Tibial nerve (tissue), 3 donors: ENCODE results near the gene LRRC28.

Source experiments
- CTCF ChIP-seq, 5 experiments: fragments of 200-600 bp in 3 of 5; fragments of 450-650 bp in 2 of 5; sonication (generic) in 3 of 5; IDR thresholded peaks; one replicate each; pipeline ENCODE4 v1.5.1; 2016 to 2019; ENCODE audit warnings: antibody characterized with exemption in 5 of 5, mild to moderate bottlenecking in 3 of 5, moderate library complexity in 2 of 5
- POLR2A ChIP-seq, 2 donors: fragments of 450-650 bp; IDR thresholded peaks; one replicate each; pipeline ENCODE4 v1.6.1; 2017; ENCODE audit warnings: antibody characterized with exemption in 2 of 2, mild to moderate bottlenecking in 2 of 2, moderate library complexity in 2 of 2

- TF ChIP-seq CTCF (IDR thresholded peaks at IDR 0.05): no peak
- no peak for TF ChIP-seq POLR2A (IDR thresholded peaks at IDR 0.05)
Measured at GRCh38 chr15:99230867-99231266, 20.4 kb upstream of the LRRC28 start.
